ENCODE measurements around the gene SEC61G. TPM values are rescaled to one million over a fixed set of nuclear protein-coding genes. Genes with fewer than 3 reads are reported as not detected.

SEC61G gene
- polyA plus RNA-seq, 2 of the 4 experiments (the other 2 are of a cell fraction), result 356 to 421 TPM

- DNase-seq (ENCODE audit: low read depth in 1 of 2, low spot score in 1 of 2) (no peak), FAIRE-seq (no peak), ATAC-seq (no peak)
- ChIA-PET CTCF (no interaction called here), POLR2A (no interaction called here)
- no peaks in the 10 kb centered on the region for H3K4me1 ChIP-seq
- WGBS (ENCODE audit: missing lambda C conversion rate), result 18% methylated on average over 2 of the region's 2 CpGs
- no peaks in the 10 kb centered on the region for H3K9me3 ChIP-seq
- no peak overlapping the region for H3K4me3 ChIP-seq
- no peak overlapping the region for H3K27ac ChIP-seq
- H3K4me2 ChIP-seq, result no peak overlapping the region
- TF ChIP-seq RAD21 (conservative IDR thresholded peaks at IDR 0.05 in 1 of 2, IDR thresholded peaks at IDR 0.05 in 1 of 2) (no peak), POLR2A (IDR thresholded peaks at IDR 0.05; ENCODE audit: low read length) (no peak), E2F6 (IDR thresholded peaks at IDR 0.05; ENCODE audit: borderline replicate concordance, low read depth) (no peak), NFE2L2 (conservative IDR thresholded peaks at IDR 0.05; ENCODE audit: low read length) (no peak), CTCF (IDR thresholded peaks at IDR 0.05) (no peak), MAX (IDR thresholded peaks at IDR 0.05) (no peak), HES2 (IDR thresholded peaks at IDR 0.05) (no peak), ELK1 (IDR thresholded peaks at IDR 0.05; ENCODE audit: low read depth, low read length) (no peak), NPAS2 (CRISPR knock-in tag; IDR thresholded peaks at IDR 0.05; ENCODE audit: borderline replicate concordance) (no peak)
These were observed 47.0 kb downstream of the SEC61G start for GRCh38 chr7:54711900-54712595.

- no peak overlapping the region for H3K27ac ChIP-seq
- H3K4me1 ChIP-seq, result peaks cover 9% of the 10 kb centered on the region; the same call in 2 of the 3 replicates
- ChIA-PET CTCF (no interaction called here), POLR2A (no interaction called here)
- DNase-seq (ENCODE audit: low read depth in 1 of 2, low spot score in 1 of 2) (no peak), FAIRE-seq (no peak), ATAC-seq (no peak)
- H3K4me2 ChIP-seq, result no peak overlapping the region
- TF ChIP-seq MYC (IDR thresholded peaks at IDR 0.05; ENCODE audit: borderline replicate concordance, low read length) (no peak), ELK1 (IDR thresholded peaks at IDR 0.05; ENCODE audit: low read depth, low read length) (no peak), PBX3 (IDR thresholded peaks at IDR 0.05) (no peak), CHD2 (IDR thresholded peaks at IDR 0.05; ENCODE audit: low read length, partially characterized antibody) (no peak), EP300 (IDR thresholded peaks at IDR 0.05) (no peak), NR3C1 (IDR thresholded peaks at IDR 0.05) (no peak), KDM5A (IDR thresholded peaks at IDR 0.05) (no peak)
- no peak overlapping the region for H3K4me3 ChIP-seq
- 0% methylated on average over 1 of the region's 1 CpG for WGBS (ENCODE audit: missing lambda C conversion rate)
- H3K9me3 ChIP-seq, result no peaks in the 10 kb centered on the region
These were observed 49.7 kb downstream of the SEC61G start for GRCh38 chr7:54709283-54709682.

- FAIRE-seq (no peak), DNase-seq (ENCODE audit: low read depth in 1 of 2, low spot score in 1 of 2) (peak; percentile 51 to 78), ATAC-seq (peak; percentile 69 to 85; a peak in 5 of 6 replicates)
- no peak overlapping the region for H3K27ac ChIP-seq
- WGBS (ENCODE audit: missing lambda C conversion rate), result 23% methylated on average over 4 of the region's 4 CpGs
- H3K4me1 ChIP-seq, result peaks cover 9% of the 10 kb centered on the region; the same call in 2 of the 3 replicates
- no peak overlapping the region for H3K4me3 ChIP-seq
- H3K9me3 ChIP-seq, result no peaks in the 10 kb centered on the region
- peak overlapping the region; percentile 13; the same call in 2 of the 3 replicates for H3K4me2 ChIP-seq
- POLR2A ChIA-PET, result no interaction called here
- CTCF ChIA-PET, result no interaction called here
- TF ChIP-seq MAFK (IDR thresholded peaks at IDR 0.05; ENCODE audit: partially characterized antibody), result peak; percentile 93
- TF ChIP-seq MAX (IDR thresholded peaks at IDR 0.05), result no peak
- TF ChIP-seq FOSL2 (IDR thresholded peaks at IDR 0.05), result no peak
- peak; percentile 60 for TF ChIP-seq FOSL2 (CRISPR knock-in tag; IDR thresholded peaks at IDR 0.05)
These were observed 53.6 kb downstream of the SEC61G start for GRCh38 chr7:54705436-54705835.
